SH-SY5Y (cell line): Measurements from ENCODE around the gene ARPC2.

Experiments
- GATA2 ChIP-seq: IDR thresholded peaks from 2 replicates; pipeline ENCODE4 v1.6.1; 2011; ENCODE audit warnings: mild to moderate bottlenecking, low read depth, low read length
- GATA3 ChIP-seq: IDR thresholded peaks from 2 replicates; pipeline ENCODE4 v1.6.1; 2011; ENCODE audit warnings: low read depth, mild to moderate bottlenecking, low read length, moderate library complexity

ARPC2 gene

DNA sequence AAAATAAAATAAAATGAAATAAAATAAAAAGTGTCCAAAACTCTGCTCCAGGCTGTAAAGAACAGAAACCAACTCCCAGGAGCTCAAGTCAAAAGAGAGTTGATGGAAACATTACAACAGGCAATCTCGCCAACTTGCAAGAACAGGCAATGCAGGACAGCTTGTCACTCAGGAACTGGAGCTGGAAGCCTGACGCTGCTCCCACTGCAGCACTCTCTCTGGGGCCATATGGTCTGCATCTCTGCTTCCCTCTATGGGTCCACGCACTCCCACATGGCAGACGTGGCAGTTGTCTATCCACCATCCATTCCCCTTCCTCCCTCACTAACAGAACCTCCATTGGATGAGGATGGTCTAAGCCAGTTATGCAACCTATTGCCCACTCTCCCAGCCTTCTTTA lies 23.3 kb upstream of the ARPC2 start:
- TF ChIP-seq GATA2 = no peak
- no peak for TF ChIP-seq GATA3

DNA sequence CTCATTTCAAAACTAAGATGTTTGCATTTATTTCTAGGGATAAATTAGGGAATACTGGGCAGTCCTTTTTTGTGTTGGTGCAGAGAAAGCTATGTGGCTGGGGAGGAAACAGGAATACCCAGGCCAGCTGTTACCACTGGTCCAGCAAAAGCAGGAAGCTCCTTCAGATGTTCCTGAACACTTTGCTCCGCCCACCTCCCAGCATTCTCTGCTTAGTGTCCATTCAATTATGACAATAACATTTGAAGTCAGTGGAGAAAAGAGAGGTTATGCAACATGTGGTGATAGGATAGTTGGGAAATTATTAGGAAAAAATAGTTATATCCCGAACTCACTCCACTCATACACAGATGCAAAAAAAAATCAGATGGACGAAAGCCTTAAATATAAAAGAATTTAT lies 22.1 kb upstream of the ARPC2 start:
- TF ChIP-seq GATA3 (no peak), GATA2 (no peak)

DNA sequence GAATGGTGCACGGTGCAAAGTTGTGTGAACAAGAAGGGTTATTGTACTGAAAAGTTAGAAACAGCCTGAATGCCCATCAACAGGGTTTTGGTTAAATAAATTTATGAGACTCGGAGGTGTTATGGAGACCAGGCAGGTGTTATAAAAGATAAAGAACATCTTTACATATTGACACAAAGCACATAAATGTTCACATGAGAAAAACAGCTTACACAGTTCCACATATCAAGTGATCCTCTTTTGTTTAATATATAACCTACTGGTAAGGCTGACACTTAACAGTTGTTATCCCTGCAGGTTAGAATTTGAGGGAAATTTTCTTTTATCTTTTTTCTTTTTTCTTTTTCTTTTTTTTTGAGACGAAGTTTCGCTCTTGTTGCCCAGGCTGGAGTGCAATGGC lies 20.0 kb upstream of the ARPC2 start:
- TF ChIP-seq GATA2 = no peak
- no peak for TF ChIP-seq GATA3

DNA sequence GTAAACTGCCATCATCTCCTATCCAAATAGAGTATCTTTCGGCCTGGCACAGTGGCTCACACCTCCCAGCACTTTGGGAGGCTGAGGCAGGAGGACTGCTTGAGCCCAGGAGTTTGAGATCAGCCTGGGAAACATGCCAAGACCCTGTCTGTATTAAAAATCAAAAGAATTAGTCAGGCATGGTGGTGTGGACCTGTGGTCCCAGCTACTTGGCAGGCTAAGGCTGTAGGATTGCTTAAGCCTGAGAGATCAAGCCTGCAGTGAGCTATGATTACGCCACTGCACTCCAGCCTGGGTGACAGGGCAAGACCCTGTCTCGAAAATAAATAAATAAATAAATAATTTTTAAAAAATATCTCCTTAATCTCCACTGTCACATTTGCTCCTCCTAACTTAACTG lies 14.7 kb upstream of the ARPC2 start:
- no peak for TF ChIP-seq GATA3
- TF ChIP-seq GATA2 = no peak

DNA sequence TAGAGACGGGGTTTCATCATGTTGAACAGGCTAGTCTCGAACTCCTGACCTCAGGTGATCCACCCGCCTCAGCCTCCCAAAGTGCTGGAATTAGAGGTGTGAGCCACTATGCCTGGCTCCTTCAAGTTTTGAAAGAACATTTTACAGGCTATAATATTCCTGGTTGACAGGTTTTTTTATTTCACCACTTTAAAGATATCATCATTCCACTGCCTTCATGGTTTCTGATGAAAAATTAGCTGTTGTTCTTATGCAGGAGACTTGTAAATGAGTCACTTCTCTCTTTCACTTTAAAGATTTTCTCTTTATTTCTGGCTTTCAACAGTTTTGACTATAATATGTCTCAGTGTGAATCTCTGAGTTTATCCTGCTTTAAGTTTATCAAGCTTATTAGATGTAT lies 7.9 kb upstream of the ARPC2 start:
- TF ChIP-seq GATA2 = no peak
- no peak for TF ChIP-seq GATA3

- TF ChIP-seq GATA2 (no peak), GATA3 (no peak)
These were observed 2.9 kb upstream of the ARPC2 start for GRCh38 chr2:218214116-218214515.

DNA sequence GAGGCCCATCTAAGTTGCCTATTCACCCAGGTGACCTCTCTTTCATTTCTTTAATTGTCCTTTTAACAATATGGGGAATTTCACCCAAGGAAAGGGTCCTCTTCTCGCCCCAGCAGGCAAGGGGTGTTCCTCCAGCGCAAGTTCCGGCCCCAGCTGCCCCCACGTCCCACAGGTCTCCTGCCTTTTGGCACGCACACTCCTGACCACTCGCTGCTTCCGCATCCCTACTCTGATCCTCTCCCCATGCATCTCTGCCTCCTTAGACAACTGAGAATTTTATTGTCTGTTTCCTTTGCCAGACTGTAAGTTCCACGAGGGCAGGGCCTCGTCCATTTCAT lies 684 bp upstream of the ARPC2 start:
- TF ChIP-seq GATA3 (no peak), GATA2 (no peak)

DNA sequence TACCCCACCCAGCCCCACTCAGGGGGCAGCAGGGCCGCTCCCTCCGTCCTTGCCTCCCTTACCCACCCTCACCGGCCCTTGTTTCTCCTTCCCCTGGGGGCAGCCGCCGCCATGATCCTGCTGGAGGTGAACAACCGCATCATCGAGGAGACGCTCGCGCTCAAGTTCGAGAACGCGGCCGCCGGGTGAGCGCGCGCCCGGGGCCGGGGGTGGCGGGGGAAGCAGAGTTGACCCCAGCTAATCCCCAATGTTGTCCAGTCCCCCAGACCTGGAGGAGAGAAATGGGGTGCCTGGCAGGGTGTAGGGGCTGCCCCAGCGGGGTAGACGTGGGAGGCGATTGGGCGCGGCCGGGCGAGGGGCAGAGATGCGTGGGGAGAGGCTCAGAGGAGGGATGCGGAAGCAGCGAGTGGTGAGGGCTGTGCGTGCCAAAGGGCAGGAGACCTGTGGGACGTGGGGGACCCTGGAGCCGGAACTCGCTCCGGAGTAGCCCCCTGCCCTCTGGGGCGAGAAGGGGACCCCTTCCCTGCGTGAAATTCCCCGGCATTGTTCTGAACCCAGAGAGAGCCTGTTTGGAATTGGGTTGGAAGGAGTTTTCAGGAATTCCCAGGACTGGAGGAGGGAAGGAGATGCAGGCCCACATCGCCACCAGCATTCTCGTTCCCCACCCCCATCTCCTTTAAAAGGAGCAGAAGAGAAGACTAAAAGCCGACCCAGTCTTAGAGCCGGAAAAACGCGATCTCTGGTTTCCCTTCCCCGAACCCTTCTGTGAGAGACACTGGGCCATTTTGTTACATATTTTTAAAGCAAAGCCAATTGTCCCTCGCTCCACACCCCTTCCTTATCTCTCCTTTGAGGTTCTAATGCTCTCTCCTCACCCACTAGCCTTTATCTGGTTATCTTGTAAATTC lies 625 bp downstream of the ARPC2 start:
- TF ChIP-seq GATA2 (no peak), GATA3 (no peak)

DNA sequence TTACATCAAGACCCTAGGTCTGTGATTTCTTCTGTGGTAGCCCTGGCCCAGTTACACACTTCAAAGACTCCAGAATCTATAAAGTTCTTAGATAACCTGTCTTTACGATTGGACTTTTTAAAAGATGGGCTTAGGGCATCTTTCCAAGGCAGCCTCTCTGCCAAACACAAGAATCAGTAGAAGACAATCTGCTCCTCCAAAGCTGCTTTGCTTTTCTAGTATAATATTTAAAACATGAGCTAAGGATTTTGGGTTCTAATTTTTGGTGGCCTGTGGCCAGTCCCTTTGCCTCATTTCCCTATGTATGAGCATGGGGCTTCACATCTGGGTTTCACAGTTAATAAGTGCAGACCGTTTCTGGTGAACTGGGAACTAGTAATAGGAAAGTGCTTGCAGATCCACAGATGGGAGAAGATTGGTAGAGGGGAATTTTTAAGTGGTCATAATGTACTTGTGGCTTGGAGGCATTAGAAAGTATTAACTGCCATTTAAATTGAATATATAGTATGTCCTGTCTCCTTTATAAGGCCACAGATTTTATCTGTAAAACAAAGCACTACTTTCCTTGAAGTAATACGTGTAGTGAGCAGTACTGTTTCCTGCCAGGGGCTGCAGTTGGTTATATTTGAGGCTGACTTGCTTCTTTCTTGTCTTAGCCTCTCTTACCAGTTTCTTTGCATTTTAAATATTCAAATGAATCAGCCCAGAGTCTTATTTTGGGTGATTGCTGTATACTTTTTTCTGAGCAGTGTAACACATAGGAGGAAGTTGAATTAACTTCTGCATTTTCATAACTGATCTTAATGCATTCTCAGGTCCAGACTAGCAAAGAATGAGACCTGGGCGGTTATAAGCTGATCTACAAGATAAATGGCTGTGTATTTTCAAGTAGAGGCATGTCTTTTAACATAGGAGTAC lies 1.5 kb downstream of the ARPC2 start:
- TF ChIP-seq GATA3 = no peak
- no peak for TF ChIP-seq GATA2

- TF ChIP-seq GATA2 (no peak), GATA3 (no peak)
These were observed 2.9 kb downstream of the ARPC2 start for GRCh38 chr2:218219934-218220333.

GRCh38 chr2:218221000-218221399 lies 4.0 kb downstream of the ARPC2 start:
- TF ChIP-seq GATA3 = no peak
- no peak for TF ChIP-seq GATA2

- TF ChIP-seq GATA2 (no peak), GATA3 (no peak)
These were observed 6.1 kb downstream of the ARPC2 start for GRCh38 chr2:218223046-218223445.

DNA sequence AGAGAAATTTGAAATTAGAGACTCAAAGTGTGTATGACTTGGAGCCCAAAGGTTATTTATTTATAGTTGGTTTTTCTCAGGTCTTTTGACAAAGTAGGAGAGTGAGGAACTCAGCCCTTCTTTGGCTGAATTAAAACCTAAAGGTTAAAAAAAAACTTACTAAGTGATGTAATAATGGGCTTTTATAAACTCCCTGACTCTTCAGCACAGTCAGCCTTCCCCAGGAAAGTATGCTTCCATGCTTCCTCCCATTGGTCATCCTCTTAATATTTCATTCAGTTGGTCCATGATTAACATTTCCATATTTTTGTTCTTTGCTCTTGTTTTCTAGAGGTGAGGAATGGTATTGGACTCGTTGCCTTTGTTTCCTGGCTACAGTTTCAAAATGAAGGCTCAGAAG lies 7.2 kb downstream of the ARPC2 start:
- TF ChIP-seq GATA2 = no peak
- no peak for TF ChIP-seq GATA3

DNA sequence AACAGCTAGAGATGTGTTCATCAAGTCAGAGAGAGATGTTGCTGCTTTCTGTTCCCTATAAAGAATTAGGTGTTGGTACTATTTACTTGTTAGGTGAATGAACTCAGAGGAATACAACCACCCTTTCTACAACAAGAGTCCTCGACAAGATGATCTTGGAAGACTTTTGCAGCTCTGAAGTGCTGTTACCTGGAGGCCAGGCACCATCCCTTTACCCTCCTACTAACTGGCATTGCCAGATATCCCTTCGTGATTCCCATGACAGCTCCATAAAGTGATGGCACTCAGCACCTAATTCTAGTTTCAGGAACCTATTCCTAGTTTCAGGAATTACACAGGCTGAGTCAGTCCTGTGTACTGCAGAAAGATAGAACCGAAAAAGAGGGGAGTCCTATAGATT lies 9.9 kb downstream of the ARPC2 start:
- TF ChIP-seq GATA2 (no peak), GATA3 (no peak)
